KBM-7 (cell line): ENCODE data around the gene TTLL5.

Source experiments
- DNase-seq: peaks from one replicate; pipeline ENCODE4 v3.0.0-alpha.2; 2015
- in situ Hi-C: fragments of 300-500 bp; cut with MboI; formaldehyde crosslinking; loops from 2 replicates; pipeline ENCODE4 v1.14.3; 2020; ENCODE audit warnings: low sequenced_read_pairs, low pct_unique_long_range_greater_than_20kb, mixed read lengths

TTLL5 gene

GRCh38 chr14:75720842-75721498, 59.9 kb downstream of the TTLL5 start:
- DNase-seq, result no peak
- in situ Hi-C loops, result loop anchor here (25.0 kb wide), 1 partner anchor 241 kb away; no protein-coding TSS in a partner anchor

- in situ Hi-C loops, result loop anchor here (25.0 kb wide), 1 partner anchor 239 kb away; no protein-coding TSS in a partner anchor
- peak; percentile 8 for DNase-seq
Measured at GRCh38 chr14:75723716-75724115, 62.7 kb downstream of the TTLL5 start.

DNA sequence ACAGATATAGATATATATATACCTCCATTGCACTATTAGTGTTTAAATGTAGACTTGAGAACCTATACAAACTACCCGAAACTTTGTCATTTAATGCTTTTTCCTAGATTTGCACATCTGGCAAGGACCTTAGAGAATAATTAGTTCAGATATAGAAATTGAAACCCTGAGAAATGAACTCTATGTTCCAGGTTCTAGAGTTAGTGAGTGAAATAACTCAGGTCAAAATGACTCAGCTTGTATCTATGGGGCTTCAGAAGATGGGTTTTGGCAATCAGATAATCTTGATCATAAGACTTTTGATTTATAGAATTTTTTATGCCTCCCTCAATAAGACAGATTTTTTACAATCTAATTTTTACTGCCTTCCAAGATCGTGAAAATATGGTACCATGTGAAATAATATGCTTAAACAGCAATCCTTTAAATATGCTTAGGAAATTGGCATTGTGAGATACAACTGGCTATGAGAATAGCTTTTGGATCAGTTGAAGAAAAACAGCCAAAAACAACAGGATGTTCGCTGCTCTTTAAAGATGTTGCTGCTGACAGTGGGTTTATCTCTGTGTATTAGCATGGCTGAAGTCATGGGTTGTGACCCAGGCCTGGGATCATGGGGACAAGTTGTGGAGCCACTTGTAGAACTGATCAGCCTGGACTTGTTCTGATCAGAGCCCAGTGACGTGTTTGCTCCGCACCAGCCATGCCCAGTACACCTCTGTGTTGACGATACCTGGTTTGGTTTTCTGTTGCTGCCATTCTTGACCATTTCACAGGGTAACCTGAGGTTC, 63.6 kb downstream of the TTLL5 start:
- in situ Hi-C loops, result loop anchor here (25.0 kb wide), 1 partner anchor 238 kb away; no protein-coding TSS in a partner anchor
- DNase-seq, result no peak

GRCh38 chr14:75725481-75725880, 64.4 kb downstream of the TTLL5 start:
- DNase-seq, result no peak
- in situ Hi-C loops, result no loop called here

- in situ Hi-C loops, result no loop called here
- DNase-seq, result no peak
Measured at GRCh38 chr14:75726321-75726720, 65.3 kb downstream of the TTLL5 start.

DNA sequence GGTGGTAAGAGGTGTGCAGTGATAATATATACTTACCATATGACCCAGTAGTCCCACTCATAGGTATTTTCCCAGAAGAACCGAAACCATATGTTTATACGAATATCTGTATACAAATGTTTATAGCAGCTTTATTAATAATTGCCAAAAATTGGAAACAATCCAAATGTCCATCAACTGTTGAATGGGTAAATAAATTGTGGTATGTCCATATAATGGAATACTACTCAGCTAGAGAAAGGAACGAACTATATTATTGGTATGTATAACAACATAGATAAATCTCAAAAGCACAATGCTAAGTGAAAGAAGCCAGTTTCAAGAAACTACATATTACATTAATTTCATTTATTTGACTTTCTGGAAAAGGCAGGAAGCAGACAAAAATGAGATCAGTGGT, 66.1 kb downstream of the TTLL5 start:
- DNase-seq, result no peak
- in situ Hi-C loops, result no loop called here

DNA sequence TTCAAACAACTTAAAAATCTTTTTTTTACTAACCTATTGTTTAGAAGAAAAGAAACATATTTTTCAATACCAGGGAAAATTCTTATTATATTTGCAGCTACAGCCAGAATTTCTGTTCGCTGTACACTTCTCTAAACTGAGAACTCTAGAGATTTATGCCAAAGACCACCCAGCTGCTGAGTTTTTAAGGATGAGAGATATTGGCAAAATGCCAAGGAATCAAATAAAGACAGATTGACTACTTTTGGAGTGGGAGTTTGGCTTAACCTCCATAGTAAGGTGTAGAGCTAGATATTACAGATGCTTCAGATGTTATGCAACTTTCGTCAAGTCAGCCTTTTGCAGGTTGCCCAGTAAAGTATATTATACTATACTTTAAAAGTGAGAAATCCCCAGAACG, 71.8 kb downstream of the TTLL5 start:
- no peak for DNase-seq
- in situ Hi-C loops, result no loop called here

- in situ Hi-C loops, result no loop called here
- DNase-seq, result no peak
Measured at GRCh38 chr14:75734854-75735253, 73.8 kb downstream of the TTLL5 start.

DNA sequence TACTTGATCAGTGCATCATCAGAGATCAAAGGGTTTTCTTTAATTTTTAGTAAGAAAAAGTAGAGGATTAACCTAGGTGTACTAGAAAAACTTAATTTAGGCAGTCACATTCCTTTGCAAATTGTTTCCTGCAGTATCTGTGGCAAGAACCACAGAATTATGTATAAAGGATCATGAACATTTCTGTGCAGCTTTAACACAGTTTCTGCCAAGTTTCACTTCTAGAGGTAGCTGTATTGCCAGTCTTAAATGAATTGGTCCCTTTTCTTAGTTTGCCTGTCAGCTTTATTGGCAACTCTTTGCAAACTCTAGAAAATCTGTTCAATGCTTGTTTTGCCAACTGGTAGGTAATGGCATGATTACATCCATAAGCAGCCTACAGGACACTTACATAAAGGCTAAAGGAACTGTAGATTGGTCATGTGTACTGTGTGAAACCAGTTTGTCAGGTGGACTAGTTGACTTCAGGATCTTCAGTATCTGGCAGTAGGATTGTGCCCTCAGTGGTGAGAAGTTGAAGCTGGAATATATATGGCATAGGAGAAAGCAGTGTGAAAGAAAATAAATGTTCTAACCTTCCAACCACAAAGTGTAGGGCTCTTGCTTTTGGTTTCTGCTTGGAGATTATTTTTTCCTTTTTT, 75.9 kb downstream of the TTLL5 start:
- in situ Hi-C loops, result no loop called here
- DNase-seq, result no peak

DNA sequence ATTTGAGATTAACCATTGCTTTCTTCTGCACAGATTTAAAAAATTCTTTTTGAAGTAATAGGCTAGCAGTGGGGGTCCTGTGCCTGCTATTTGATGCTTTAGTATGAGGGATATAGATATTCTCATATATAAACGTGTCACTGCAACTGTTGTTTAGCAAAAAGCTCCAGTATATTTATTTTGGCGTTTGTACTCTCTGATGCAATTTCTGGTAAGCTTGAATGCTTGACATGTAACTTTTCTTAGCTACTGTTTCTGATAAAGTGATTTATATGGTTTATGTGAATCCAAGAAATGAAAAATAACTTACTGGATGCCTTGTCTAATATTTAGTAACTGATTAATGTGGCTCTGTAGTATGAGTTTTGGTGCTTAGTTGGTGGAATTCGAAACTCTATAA, 77.1 kb downstream of the TTLL5 start:
- no peak for DNase-seq
- in situ Hi-C loops, result no loop called here

- in situ Hi-C loops, result no loop called here
Measured at GRCh38 chr14:75742867-75743266, 81.8 kb downstream of the TTLL5 start.

DNA sequence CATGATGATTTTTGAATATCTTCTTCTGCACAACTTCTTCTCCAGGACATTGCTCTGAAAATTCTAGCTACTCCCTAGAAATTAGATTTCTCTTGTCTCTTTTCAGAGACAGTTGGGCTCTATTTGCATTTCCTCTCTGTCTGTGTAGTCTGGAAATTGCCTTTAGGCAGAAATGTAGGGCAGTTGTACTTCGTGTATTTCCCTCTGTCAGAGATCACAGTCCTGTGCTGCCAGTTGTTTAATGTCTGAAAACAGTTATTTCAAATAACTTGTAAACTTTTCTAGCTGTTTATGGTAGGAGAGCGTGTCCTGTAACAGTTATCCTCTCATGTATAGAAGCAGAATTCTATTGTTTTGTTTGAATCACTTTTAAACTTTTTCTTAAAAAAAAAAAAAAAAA, 86.9 kb downstream of the TTLL5 start:
- in situ Hi-C loops, result no loop called here
- no peak for DNase-seq

More at GRCh38 chr14:75742867-75743266, 81.8 kb downstream of the TTLL5 start:
- DNase-seq, result no peak

GRCh38 chr14:75748336-75748735, 87.3 kb downstream of the TTLL5 start:
- no peak for DNase-seq
- in situ Hi-C loops, result no loop called here

DNA sequence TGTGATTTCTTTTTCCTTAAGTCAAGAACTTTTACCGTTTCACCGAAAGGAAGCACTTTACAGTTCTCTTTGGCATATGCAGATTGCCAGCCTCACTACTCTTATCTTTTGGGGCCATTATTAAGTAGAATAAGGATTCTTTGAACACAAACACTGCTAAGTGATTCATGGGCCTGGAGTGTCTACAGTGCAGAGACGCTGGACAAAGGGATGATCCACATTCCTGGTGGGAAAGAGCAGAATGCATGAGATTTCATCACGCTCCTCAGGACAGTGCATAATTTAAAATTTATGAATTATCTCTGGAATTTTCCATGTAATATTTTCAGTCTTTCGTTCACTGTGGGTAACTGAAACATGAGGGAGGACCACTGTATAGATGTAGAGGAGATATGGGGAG, 90.2 kb downstream of the TTLL5 start:
- in situ Hi-C loops, result no loop called here

GRCh38 chr14:75752086-75752485, 91.0 kb downstream of the TTLL5 start:
- in situ Hi-C loops, result no loop called here
- DNase-seq, result no peak

More for the DNA sequence above, 90.2 kb downstream of the TTLL5 start:
- DNase-seq, result no peak

DNA sequence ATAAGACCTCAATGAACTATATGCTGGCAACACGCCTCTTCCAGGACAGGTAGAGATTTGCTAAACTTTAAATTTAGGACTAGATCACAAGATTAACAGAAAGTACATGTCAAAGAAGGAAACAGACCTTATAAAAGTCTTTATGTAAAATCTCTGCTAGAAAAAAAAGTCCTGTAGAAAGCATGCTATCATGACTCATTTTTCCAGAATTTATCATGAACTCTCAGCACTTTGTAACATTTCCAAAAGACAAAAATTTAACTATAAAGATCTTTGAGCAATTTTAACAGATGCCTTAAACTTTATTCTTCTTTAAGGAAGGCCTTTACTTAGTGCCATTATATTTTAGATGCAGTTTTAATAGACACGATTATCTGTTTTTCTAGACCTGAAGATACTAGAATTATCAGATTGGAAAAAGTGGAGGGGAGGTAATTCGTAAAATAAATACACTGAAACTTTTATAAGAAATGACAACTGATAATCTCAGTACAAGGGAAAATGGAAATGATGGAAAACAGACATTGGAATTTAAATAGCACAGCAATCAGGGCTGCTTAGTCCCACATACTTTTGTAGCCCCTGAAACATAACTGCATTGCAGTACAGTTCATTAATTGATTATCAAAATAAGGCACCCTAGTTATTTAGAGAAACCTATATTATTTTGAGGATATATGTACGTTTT, 92.0 kb downstream of the TTLL5 start:
- no peak for DNase-seq
- in situ Hi-C loops, result no loop called here

DNA sequence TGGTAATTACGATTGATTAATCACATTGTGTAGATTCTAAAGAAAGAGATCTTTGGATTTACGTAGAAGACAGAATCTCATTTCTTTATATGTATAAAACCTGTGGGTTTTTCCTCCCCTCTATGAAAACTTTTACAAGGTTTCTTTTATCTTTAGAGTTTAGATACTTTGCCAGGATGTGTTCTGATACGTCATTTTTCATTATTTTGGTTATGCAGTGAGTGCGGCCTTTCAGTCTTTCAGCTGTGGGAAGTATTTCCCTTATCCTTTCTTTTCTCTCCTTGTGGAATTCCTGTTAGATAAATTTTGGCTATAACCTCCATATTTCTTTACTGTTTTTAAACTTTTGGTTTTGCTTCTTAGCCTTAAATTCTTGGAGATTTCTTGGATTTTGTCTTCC, 92.7 kb downstream of the TTLL5 start:
- in situ Hi-C loops, result no loop called here
- DNase-seq, result no peak

GRCh38 chr14:75757644-75758402, 96.8 kb downstream of the TTLL5 start:
- in situ Hi-C loops, result no loop called here
- no peak for DNase-seq

- DNase-seq, result no peak
- in situ Hi-C loops, result no loop called here
Measured at GRCh38 chr14:75764020-75764419, 103.0 kb downstream of the TTLL5 start.
